Hematopoietic multipotent progenitor cell treated with erythropoietin and hydrocortisone succinate and interleukin-3 and kit ligand, for 8 days (in vitro differentiated cells): Measurements from ENCODE around the gene GPR78.
"Not testable (repeated sequence)": the region's sequence is repeated elsewhere in the genome, so short reads cannot be mapped to it uniquely, and the experiment has no call there.

ENCODE experiments used
- DNase-seq: peaks from one replicate; pipeline ENCODE4 v3.0.0-alpha.2; 2015

Gene GPR78

GRCh38 chr4:8568068-8568668 lies 12.0 kb upstream of the GPR78 start:
- DNase-seq = no peak

GRCh38 chr4:8570201-8570600 lies 10.0 kb upstream of the GPR78 start:
- DNase-seq = no peak

GRCh38 chr4:8571702-8572685 lies 8.2 kb upstream of the GPR78 start:
- DNase-seq = no peak

- DNase-seq = no peak
These were observed 6.9 kb upstream of the GPR78 start for GRCh38 chr4:8573266-8573665.

GRCh38 chr4:8574796-8575370 lies 5.3 kb upstream of the GPR78 start:
- no peak for DNase-seq

GRCh38 chr4:8575457-8575856 lies 4.7 kb upstream of the GPR78 start:
- no peak for DNase-seq

GRCh38 chr4:8576591-8576990 lies 3.6 kb upstream of the GPR78 start:
- not testable (repeated sequence) for DNase-seq

- no peak for DNase-seq
These were observed 3.1 kb upstream of the GPR78 start for GRCh38 chr4:8577046-8577445.

GRCh38 chr4:8577972-8578371 lies 2.2 kb upstream of the GPR78 start:
- DNase-seq = no peak

- no peak for DNase-seq
These were observed 1.5 kb upstream of the GPR78 start for GRCh38 chr4:8578717-8579116.

- DNase-seq = no peak
These were observed 469 bp upstream of the GPR78 start for GRCh38 chr4:8579526-8580320.

- no peak for DNase-seq
These were observed 1.1 kb downstream of the GPR78 start for GRCh38 chr4:8581094-8581861.

GRCh38 chr4:8582016-8582415 lies 1.8 kb downstream of the GPR78 start:
- no peak for DNase-seq

GRCh38 chr4:8582436-8582835 lies 2.2 kb downstream of the GPR78 start:
- DNase-seq = no peak

GRCh38 chr4:8582941-8583654 lies 2.9 kb downstream of the GPR78 start:
- DNase-seq = no peak

- no peak for DNase-seq
These were observed 3.4 kb downstream of the GPR78 start for GRCh38 chr4:8583655-8584025.

- no peak for DNase-seq
These were observed 5.0 kb downstream of the GPR78 start for GRCh38 chr4:8585186-8585585.

GRCh38 chr4:8585721-8586212 lies 5.6 kb downstream of the GPR78 start:
- no peak for DNase-seq

GRCh38 chr4:8586246-8586645 lies 6.1 kb downstream of the GPR78 start:
- DNase-seq = no peak

GRCh38 chr4:8586671-8587468 lies 6.7 kb downstream of the GPR78 start:
- no peak for DNase-seq
